Neural cell (in vitro differentiated cells): ENCODE data around the gene SLC13A1.

ENCODE experiments used
- CTCF ChIP-seq: fragments of 450-650 bp; IDR thresholded peaks from 2 replicates; pipeline ENCODE4 v1.5.1; 2014; ENCODE audit warnings: antibody characterized with exemption, mild to moderate bottlenecking, moderate library complexity; ENCODE audit not compliant: poor library complexity, severe bottlenecking
- EP300 ChIP-seq: fragments of 450-650 bp; conservative IDR thresholded peaks from 2 replicates; pipeline ENCODE4 v1.6.1; 2014; ENCODE audit warnings: antibody characterized with exemption, mild to moderate bottlenecking, moderate library complexity; ENCODE audit not compliant: poor library complexity, severe bottlenecking
- EZH2 ChIP-seq: fragments of 200-600, 300-800 bp; shearing (Covaris generic), sonication (generic); IDR thresholded peaks from 2 replicates; pipeline ENCODE4 v1.6.1; 2014; ENCODE audit warnings: antibody characterized with exemption, low read length, borderline replicate concordance, mild to moderate bottlenecking; ENCODE audit not compliant: insufficient read depth, poor library complexity, severe bottlenecking
- POLR2AphosphoS5 ChIP-seq: IDR thresholded peaks from 2 replicates; pipeline ENCODE4 v1.6.1; 2012
- REST ChIP-seq: IDR thresholded peaks from 2 replicates; pipeline ENCODE4 v1.6.1; 2012; ENCODE audit warnings: borderline replicate concordance

- TF ChIP-seq POLR2AphosphoS5: no peak
- no peak for TF ChIP-seq CTCF
- TF ChIP-seq REST: no peak
- no peak for TF ChIP-seq EP300
- no peak for TF ChIP-seq EZH2
These were observed 10.0 kb upstream of the SLC13A1 start for GRCh38 chr7:123209786-123210185.
